Stimulated activated CD8-positive, alpha-beta memory T cell treated with anti-CD3 and anti-CD28 coated beads, Interleukin-2, amount 100 ng/mL, for 48 hours (primary cell): ENCODE results near the gene POMT2.

Source experiments
- DNase-seq, 2 donors: peaks; one replicate each; pipeline ENCODE4 v3.0.0-alpha.2; 2020; ENCODE audit warnings: low read depth in 2 of 2

The POMT2 gene

GRCh38 chr14:77266336-77266735 is 54.3 kb downstream of the POMT2 start:
- no peak for DNase-seq

- DNase-seq: no peak
These were observed 54.9 kb downstream of the POMT2 start for GRCh38 chr14:77265561-77266335.

DNA sequence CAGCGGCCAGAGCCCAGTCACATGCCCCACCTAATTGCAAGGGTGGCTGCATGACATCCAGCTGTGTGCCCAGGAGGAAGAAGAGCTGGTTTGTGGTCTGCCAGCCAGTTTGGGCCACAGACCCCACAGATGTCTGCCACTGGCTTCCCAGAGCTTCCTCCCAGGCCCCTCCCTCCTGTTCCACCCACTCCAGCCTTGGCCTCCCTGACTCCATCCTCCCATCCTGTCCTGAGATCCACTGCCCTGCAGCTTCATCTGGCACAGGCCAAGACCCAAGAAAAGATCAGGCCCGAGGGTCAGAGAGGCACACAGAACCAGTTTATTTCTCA is 55.5 kb downstream of the POMT2 start:
- no peak for DNase-seq

- no peak for DNase-seq
These were observed 56.1 kb downstream of the POMT2 start for GRCh38 chr14:77264466-77265186.

DNA sequence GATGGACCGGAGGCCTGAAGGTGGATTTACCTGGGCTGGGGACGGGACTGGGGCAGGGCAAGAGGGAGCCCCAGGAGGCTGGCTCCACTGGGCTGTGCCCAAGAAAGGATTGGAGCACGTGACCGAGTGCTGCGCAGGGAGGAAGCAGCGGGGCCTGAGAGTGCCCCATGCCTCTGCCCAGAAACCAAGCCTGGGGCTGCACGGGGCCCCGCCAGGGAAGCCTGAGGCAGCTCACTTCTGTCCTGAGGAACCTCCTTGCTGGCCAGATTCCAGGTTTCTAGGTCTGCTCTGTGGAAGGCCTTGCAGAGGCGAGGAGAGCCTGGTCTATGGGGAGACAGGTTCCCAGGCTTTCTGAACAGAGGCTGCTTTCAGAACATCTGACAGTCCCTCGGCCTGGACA is 60.1 kb downstream of the POMT2 start:
- no peak for DNase-seq

DNA sequence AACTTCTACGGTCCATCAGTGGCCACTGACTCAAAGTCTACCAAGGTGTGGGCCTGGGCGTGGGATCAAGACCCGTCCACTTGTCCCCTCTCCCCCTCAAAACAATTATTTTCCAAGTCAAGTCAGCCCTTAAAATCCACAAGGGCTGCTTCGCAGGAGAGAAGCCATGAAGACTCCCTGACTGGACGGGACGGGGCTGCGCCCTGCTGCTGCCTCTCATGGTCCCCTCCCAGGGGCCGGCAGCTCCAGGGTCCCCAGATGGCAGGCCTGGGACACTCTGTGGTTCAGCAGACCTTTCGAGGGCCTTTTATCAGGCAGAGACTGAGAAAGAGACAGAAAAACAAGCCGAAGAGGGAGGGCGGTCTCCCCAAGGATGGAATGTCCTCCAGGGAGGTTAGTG is 60.5 kb downstream of the POMT2 start:
- DNase-seq: no peak

GRCh38 chr14:77259025-77259715 is 61.5 kb downstream of the POMT2 start:
- DNase-seq: no peak

DNA sequence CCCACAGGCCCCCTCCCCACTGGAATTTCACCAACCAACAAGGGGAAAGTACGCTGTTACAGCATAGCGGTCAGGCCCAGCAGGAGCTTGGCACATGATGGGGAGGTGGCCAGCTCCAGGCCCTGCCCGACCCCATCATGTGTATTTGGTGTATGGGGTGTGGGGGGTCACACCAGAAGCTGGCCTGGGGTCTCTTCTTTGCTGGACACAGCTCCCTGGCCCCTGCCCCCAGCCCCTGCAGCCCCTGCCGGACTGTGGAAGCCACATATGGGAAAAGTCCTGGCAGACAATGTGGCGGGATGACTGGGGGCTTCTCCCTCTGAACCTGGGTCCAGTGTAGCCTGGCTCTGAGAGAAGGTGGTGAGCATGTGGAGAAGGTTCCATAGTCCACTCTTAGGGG is 62.1 kb downstream of the POMT2 start:
- DNase-seq: no peak

- DNase-seq: no peak
These were observed 63.0 kb downstream of the POMT2 start for GRCh38 chr14:77257700-77258099.

GRCh38 chr14:77256694-77257093 is 64.0 kb downstream of the POMT2 start:
- no peak for DNase-seq

DNA sequence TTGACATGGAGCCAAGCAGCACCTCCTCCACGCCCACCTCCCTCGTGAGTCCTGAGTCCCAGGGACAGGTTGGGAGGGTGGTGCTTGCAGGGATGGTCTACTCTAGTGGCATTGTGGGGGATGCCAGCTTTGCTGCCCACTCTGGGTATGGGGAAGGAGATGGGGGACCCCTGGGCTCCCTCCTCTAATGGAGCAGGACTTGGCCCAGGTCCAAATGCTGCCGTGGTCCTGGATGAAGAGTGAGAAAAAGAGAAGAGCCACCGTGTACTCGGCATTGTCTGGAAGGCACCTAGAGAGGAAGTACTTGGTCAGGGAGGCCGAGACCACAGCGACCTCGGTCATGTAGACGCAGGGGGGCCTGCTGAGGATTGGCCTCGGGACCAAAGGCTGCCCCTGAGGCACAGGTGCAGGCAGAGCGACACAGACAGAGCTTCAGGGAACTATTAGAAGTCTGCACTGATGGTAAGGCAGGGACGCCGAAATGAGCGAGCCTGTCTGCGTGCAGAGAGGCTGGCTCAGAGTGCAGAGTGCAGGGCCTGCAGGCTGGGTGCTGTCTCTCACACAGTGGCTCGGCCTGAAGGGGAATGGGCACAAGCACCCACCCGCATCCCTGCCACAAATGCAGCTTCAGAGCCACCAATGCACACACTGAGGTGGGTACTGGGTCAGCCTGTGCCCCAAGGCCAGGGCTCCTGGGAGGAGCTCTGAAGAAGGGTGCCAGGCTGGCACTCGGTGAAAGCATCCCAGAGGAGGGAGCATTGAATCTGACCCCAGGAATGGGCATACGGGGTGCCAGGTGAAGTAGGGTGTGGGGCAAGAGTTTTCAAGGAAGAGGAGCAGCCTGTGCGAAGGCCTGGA is 67.1 kb downstream of the POMT2 start:
- no peak for DNase-seq

DNA sequence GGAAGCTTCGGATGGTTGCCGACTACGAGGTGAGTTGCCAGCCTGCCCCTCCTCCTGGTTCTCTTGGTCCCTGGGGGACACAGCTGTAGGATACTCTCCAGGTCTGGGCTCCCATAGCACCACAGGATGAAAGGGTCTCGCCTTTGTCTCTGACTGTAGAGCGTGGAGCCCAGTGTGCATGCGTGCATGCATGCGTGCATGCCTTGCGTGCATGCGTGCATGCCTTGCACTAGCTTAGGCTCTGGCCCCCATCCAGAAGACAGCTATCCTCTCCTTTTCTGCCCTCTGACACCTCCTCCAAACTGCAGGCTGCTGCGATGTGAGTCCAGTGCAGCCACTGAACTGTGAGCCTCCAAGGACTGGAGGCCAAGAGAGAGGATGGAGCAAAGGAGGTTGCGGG is 68.8 kb downstream of the POMT2 start:
- DNase-seq: no peak

DNA sequence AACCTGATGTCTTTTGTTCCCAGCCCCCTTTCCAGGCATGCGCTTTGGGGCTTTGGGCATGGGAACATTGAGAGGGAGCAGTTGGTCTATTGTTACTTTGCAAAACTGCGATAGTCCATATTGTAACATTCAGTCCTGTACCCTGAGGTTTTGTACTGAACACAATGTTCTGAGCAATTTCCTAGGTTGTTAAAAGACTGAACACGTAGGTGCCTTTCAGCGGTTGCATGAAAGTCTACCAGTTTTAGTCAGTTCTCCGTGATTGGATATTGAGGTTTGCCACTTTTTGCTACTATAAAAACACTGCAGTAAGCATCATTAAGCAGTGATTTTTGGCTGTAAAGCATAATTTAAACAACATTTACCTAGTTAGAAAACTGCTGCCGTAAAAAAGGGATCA is 69.8 kb downstream of the POMT2 start:
- no peak for DNase-seq

DNA sequence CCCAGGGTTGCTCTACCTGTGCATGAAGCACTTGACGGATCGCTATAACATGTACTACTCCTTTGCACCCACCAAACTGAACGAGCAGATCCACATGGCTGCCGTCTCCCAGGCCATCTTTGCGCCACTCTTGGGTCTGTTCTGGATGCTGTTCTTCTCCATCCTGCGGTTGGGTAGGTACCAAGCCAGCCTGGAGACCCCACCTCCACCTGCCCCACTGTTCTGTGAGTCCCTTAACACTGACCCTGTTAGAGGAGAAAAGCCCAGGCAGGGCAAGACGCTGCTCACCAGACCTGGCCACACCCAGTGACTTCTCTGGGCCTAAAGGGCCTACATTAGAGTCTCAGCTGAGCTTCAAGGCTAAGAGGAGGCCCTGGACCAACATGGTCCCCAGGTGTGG is 71.4 kb downstream of the POMT2 start:
- no peak for DNase-seq

- no peak for DNase-seq
These were observed 72.0 kb downstream of the POMT2 start for GRCh38 chr14:77248666-77249065.

- DNase-seq: no peak
These were observed 73.9 kb downstream of the POMT2 start for GRCh38 chr14:77246784-77247183.

DNA sequence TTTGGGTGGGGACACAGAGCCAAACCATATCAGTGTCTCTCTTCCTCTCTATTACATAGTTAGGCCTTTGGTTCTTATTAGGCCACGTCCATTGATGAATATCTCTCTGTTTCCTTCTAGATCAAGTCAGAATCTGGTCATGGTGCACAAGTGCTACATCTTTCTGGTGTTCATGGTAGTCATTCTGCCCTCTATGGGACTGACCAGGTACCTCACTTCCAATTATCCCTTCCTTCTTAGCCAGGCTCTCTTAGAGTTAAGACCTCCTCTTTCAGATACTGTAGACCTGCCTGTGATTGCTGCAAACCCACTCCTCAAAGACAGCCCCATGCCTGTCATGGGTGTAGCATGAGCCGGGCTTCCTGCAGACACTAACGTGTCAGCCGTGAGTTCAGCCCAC is 74.9 kb downstream of the POMT2 start:
- no peak for DNase-seq

GRCh38 chr14:77243853-77244252 is 76.8 kb downstream of the POMT2 start:
- DNase-seq: no peak

GRCh38 chr14:77242752-77243151 is 77.9 kb downstream of the POMT2 start:
- DNase-seq: no peak

- DNase-seq: no peak
These were observed 78.7 kb downstream of the POMT2 start for GRCh38 chr14:77241955-77242354.

- no peak for DNase-seq
These were observed 80.3 kb downstream of the POMT2 start for GRCh38 chr14:77240336-77240915.

DNA sequence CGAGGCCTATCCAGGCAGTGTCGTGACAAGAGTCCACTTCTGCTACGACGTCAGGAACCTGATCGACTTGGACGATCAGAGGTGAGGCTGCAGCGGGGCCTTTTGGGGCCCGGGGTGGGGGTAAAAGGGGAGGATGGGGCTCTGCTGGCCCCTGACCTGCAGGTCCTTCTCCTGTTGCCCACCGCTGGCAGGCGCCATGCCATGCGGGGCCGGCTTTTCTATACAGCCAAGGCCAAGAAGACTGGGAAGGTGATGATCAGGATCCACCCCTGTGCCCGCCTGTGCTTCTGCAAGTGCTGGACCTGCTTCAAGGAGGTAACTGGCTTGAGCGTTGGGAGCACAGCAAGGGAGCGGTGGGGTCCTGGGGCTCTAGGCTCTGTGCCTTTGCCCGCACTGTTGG is 81.3 kb downstream of the POMT2 start:
- no peak for DNase-seq
